ENCODE measurements around the gene SETD1B. TPM values are rescaled to one million over a fixed set of nuclear protein-coding genes. Genes with fewer than 3 reads are reported as not detected.

Gene SETD1B
- total and polyA plus RNA-seq, 2 of the 4 experiments (the other 2 are of a cell fraction) = 0.90 to 5.1 TPM

GRCh38 chr12:121845701-121846100 lies 41.9 kb downstream of the SETD1B start:
- Histone ChIP-seq H2BK20ac (ENCODE audit: low read depth, low read length) (no peak overlapping the region), H3K4me3 (ENCODE audit: insufficient read depth, low read depth, low read length) (no peak overlapping the region), H2BK5ac (ENCODE audit: low read depth, low read length, poor library complexity, severe bottlenecking) (no peak overlapping the region), H4K8ac (ENCODE audit: low read depth in 2 of 2, low read length in 2 of 2) (no peak overlapping the region), H3K9ac (ENCODE audit: low read depth, low read length) (no peak overlapping the region), H3K4ac (ENCODE audit: low read depth, low read length) (no peak overlapping the region), H3K4me1 (ENCODE audit: control insufficient read depth, insufficient read depth, low read length) (0 out of 2 replicates have a peak, but pooled peaks cover 2% of the 10 kb centered on the region), H3K4me2 (ENCODE audit: low read depth, low read length) (no peak overlapping the region), H3K23ac (ENCODE audit: low read depth, low read length) (no peak overlapping the region), H3K27ac (ENCODE audit: insufficient read depth, low read length) (no peak overlapping the region), H2AK9ac (replicated peaks; ENCODE audit: low read depth, low read length, poor library complexity) (no peak overlapping the region), H3K9me1 (ENCODE audit: insufficient read depth, low read length) (no peaks in the 10 kb centered on the region), H2AFZ (replicated peaks; ENCODE audit: low read length, poor library complexity) (no peak overlapping the region), H3K79me1 (ENCODE audit: low read depth in 1 of 2, low read length in 2 of 2) (no peaks in the 10 kb centered on the region), H2AK5ac (ENCODE audit: low read depth, low read length) (no peak overlapping the region), H3K9me3 (ENCODE audit: control insufficient read depth, insufficient read depth, low read length) (no peaks in the 10 kb centered on the region), H3K36me3 (ENCODE audit: control insufficient read depth, insufficient read depth, low read length) (no peaks in the 10 kb centered on the region), H4K5ac (ENCODE audit: low read depth, low read length) (no peak overlapping the region), H3K27me3 (ENCODE audit: control insufficient read depth, insufficient read depth, low read length) (no peaks in the 10 kb centered on the region), H3K14ac (replicated peaks; ENCODE audit: low read depth, low read length) (no peak overlapping the region), H3K56ac (ENCODE audit: extremely low read depth, insufficient read depth, low read length) (no peak overlapping the region), H4K91ac (ENCODE audit: insufficient read depth, low read depth, low read length) (no peak overlapping the region), H2BK15ac (ENCODE audit: low read depth, low read length) (no peak overlapping the region), H4K20me1 (ENCODE audit: insufficient read depth, low read length) (no peaks in the 10 kb centered on the region), H2BK120ac (ENCODE audit: low read depth, low read length) (no peak overlapping the region), H3K18ac (ENCODE audit: low read depth, low read length) (no peak overlapping the region)
- intact Hi-C loops (cut with micrococcal nuclease) (no loop called here), dilution Hi-C loops (cut with HindIII; ENCODE audit: low sequenced_read_pairs, unreplicated experiment) (no loop called here), in situ Hi-C loops (cut with MboI; ENCODE audit: low sequenced_read_pairs) (no loop called here)
- BruUV-seq (replicated peaks) = no TSS peak
- DNase-seq (no peak), ATAC-seq (ENCODE audit: low read depth) (no peak)
- CTCF ChIA-PET = no interaction called here
- TF ChIP-seq MAZ (IDR thresholded peaks at IDR 0.05; ENCODE audit: borderline replicate concordance, low read depth, low read length) (no peak), RFX5 (IDR thresholded peaks at IDR 0.05; ENCODE audit: low read depth, low read length) (no peak), SMC3 (IDR thresholded peaks at IDR 0.05; ENCODE audit: low read depth, low read length) (no peak), MXI1 (IDR thresholded peaks at IDR 0.05; ENCODE audit: borderline replicate concordance, low read depth, low read length) (no peak), RCOR1 (IDR thresholded peaks at IDR 0.05; ENCODE audit: insufficient replicate concordance, low read length) (no peak), NFE2L2 (IDR thresholded peaks at IDR 0.05; ENCODE audit: low read depth, low read length) (no peak), CTCF (conservative IDR thresholded peaks at IDR 0.05; ENCODE audit: low read depth, low read length) (no peak)
- TF ChIP-seq, protein P1, sequence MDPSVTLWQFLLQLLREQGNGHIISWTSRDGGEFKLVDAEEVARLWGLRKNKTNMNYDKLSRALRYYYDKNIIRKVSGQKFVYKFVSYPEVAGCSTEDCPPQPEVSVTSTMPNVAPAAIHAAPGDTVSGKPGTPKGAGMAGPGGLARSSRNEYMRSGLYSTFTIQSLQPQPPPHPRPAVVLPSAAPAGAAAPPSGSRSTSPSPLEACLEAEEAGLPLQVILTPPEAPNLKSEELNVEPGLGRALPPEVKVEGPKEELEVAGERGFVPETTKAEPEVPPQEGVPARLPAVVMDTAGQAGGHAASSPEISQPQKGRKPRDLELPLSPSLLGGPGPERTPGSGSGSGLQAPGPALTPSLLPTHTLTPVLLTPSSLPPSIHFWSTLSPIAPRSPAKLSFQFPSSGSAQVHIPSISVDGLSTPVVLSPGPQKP (IDR thresholded peaks at IDR 0.05; ENCODE audit: borderline replicate concordance, low read depth, low read length) = no peak
- WGBS, 2 experiments (ENCODE audit: extremely low coverage in 2 of 2, insufficient read length in 1 of 2) = 100% methylated on average over 1 of the region's 1 CpG; no CpG with 5 or more reads in 1 of the 2 experiments
- POLR2A ChIA-PET (ENCODE audit: unreplicated experiment) = no interaction called here

Data from IMR-90 (cell line).